ENCODE results near the gene COL25A1. TPM values are rescaled to one million over a fixed set of nuclear protein-coding genes. Genes with fewer than 3 reads are reported as not detected.

The COL25A1 gene
- total RNA-seq, 1 experiment from 2014 or later = 4.2 TPM

DNA sequence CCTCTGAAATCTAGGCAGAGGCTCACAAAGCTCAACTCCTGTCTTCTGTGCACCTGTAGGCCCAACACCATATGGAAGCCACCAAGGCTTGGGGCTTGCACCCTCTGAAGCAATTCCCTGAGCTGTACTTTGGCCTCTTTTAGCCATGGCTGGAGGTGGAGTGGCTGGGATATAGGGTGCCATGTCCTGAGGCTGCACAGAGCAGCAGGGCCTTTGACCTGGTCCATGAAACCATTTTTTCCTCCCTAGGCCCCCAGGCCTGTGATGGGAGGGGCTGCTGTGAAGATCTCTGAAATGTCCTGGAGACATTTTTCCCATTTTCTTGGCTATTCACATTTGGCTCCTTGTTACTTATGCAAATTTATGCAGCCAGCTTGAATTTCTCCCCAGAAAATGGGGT, 20.9 kb upstream of the COL25A1 start:
- Mint-ChIP-seq H3K27me3 (ENCODE audit: low read depth) (peaks cover 2% of the 10 kb centered on the region; the same call in 1 of the 2 replicates), H3K36me3 (ENCODE audit: insufficient read depth in 1 of 3, low read depth in 3 of 3) (peaks cover 17 to 33% (median 30%) of the 10 kb centered on the region in 3 experiments), H3K27ac (no peak overlapping the region), H3K4me3 (no peak overlapping the region), H3K9me3 (peaks cover 34 to 42% of the 10 kb centered on the region in 2 experiments), H3K4me1 (peaks cover 0 to 3% of the 10 kb centered on the region in 2 experiments; a peak in 1 of 4 replicates)
- H3K27me3 ChIP-seq (ENCODE audit: insufficient read depth, low read length) = no peaks in the 10 kb centered on the region
- no peak overlapping the region for H3K18ac ChIP-seq (ENCODE audit: insufficient read length, low read depth, low read length)
- no peaks in the 10 kb centered on the region for H3K79me1 ChIP-seq (ENCODE audit: insufficient read depth, low read depth, low read length, poor library complexity, severe bottlenecking)
- no peaks in the 10 kb centered on the region for H3K4me1 ChIP-seq (ENCODE audit: insufficient read depth, low read length)
- H3K27ac ChIP-seq (ENCODE audit: insufficient read length, low read depth, low read length) = no peak overlapping the region
- no peak overlapping the region for H2BK20ac ChIP-seq (ENCODE audit: low read depth, low read length, poor library complexity, severe bottlenecking)
- no peak overlapping the region for H4K91ac ChIP-seq (ENCODE audit: insufficient read length, low read depth, low read length)
- no peak overlapping the region for H3K4me2 ChIP-seq (ENCODE audit: insufficient read depth, insufficient read length, low read length)
- H3K9ac ChIP-seq (ENCODE audit: extremely low read depth, insufficient read length, low read length) = no peak overlapping the region
- no peaks in the 10 kb centered on the region for H3K23me2 ChIP-seq (ENCODE audit: insufficient read length, low read depth, low read length, poor library complexity, severe bottlenecking)
- H3K23ac ChIP-seq (ENCODE audit: insufficient read length, low read depth, low read length) = no peak overlapping the region
- no peak overlapping the region for H2BK5ac ChIP-seq (ENCODE audit: insufficient read length, low read length)
- H3K9me3 ChIP-seq (ENCODE audit: control insufficient read depth, low read depth, low read length) = peaks cover 20% of the 10 kb centered on the region
- H2AK5ac ChIP-seq (ENCODE audit: insufficient read length, low read length) = no peak overlapping the region
- no peak overlapping the region for H2BK12ac ChIP-seq (ENCODE audit: insufficient read length, low read depth, low read length)
- H3T11ph ChIP-seq (ENCODE audit: low read length) = no peak overlapping the region
- no peaks in the 10 kb centered on the region for H4K20me1 ChIP-seq (ENCODE audit: control insufficient read depth, insufficient read depth, insufficient read length)
- H3K56ac ChIP-seq (ENCODE audit: insufficient read length, low read depth, low read length) = no peak overlapping the region
- H2BK15ac ChIP-seq (ENCODE audit: low read depth, low read length) = no peak overlapping the region
- no peak overlapping the region for H2BK120ac ChIP-seq (ENCODE audit: low read depth, low read length, poor library complexity, severe bottlenecking)
- H2AFZ ChIP-seq (ENCODE audit: low read length) = no peak overlapping the region
- no peak for DNase-seq
- TF ChIP-seq, protein P1, sequence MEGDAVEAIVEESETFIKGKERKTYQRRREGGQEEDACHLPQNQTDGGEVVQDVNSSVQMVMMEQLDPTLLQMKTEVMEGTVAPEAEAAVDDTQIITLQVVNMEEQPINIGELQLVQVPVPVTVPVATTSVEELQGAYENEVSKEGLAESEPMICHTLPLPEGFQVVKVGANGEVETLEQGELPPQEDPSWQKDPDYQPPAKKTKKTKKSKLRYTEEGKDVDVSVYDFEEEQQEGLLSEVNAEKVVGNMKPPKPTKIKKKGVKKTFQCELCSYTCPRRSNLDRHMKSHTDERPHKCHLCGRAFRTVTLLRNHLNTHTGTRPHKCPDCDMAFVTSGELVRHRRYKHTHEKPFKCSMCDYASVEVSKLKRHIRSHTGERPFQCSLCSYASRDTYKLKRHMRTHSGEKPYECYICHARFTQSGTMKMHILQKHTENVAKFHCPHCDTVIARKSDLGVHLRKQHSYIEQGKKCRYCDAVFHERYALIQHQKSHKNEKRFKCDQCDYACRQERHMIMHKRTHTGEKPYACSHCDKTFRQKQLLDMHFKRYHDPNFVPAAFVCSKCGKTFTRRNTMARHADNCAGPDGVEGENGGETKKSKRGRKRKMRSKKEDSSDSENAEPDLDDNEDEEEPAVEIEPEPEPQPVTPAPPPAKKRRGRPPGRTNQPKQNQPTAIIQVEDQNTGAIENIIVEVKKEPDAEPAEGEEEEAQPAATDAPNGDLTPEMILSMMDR (conservative IDR thresholded peaks at IDR 0.05) = no peak
- no peak overlapping the region for H4K5ac ChIP-seq (ENCODE audit: insufficient read length, low read depth, low read length)
- H4K8ac ChIP-seq (replicated peaks; ENCODE audit: insufficient read length, low read depth, low read length) = no peak overlapping the region
- no peak overlapping the region for H3K4ac ChIP-seq (ENCODE audit: low read depth, low read length)
- H3K14ac ChIP-seq (ENCODE audit: insufficient read depth, low read length) = no peak overlapping the region
- H3K79me2 ChIP-seq (ENCODE audit: insufficient read depth, low read length) = no peaks in the 10 kb centered on the region
